Transverse colon (tissue), 4 donors: ENCODE measurements around the gene PLCB1. TPM values are rescaled to one million over a fixed set of nuclear protein-coding genes. Genes with fewer than 3 reads are reported as not detected.

ENCODE experiments used
- DNase-seq: peaks from one replicate; pipeline ENCODE4 v3.0.0-alpha.2; 2019
- H3K27ac ChIP-seq, 4 donors: fragments of 200-600 bp; sonication (generic); 2 replicates each; pipeline ENCODE4 v1.5.1; 2016 to 2018; ENCODE audit warnings: inconsistent platforms in 4 of 4
- H3K27me3 ChIP-seq: fragments of 200-600 bp; sonication (generic); 2 replicates; pipeline ENCODE4 v1.5.1; 2017; ENCODE audit warnings: inconsistent platforms
- H3K36me3 ChIP-seq, 4 donors: fragments of 200-600 bp; sonication (generic); 2 replicates each; pipeline ENCODE4 v1.5.1; 2017 to 2019; ENCODE audit warnings: inconsistent platforms in 4 of 4
- H3K4me1 ChIP-seq, 4 donors: fragments of 200-600 bp; sonication (generic); 2 replicates each; pipeline ENCODE4 v1.5.1; 2017 to 2020; ENCODE audit warnings: inconsistent platforms in 4 of 4
- H3K4me3 ChIP-seq, 4 donors: fragments of 200-600 bp; sonication (generic); 1 replicate in 1 of 4; 2 replicates in 3 of 4; pipeline versions ENCODE4 v1.5.1 to v1.6.1; 2017 to 2019; ENCODE audit warnings: inconsistent platforms in 4 of 4
- H3K9me3 ChIP-seq, 2 donors: fragments of 200-600 bp; sonication (generic); 2 replicates each; pipeline ENCODE4 v1.5.1; 2017 to 2019; ENCODE audit warnings: inconsistent platforms in 2 of 2
- CTCF ChIP-seq, 5 experiments: fragments of 200-600 bp in 3 of 5; fragments of 450-650 bp in 2 of 5; sonication (generic) in 3 of 5; IDR thresholded peaks; 1 replicate in 2 of 5; 2 replicates in 3 of 5; pipeline ENCODE4 v1.5.1; 2016 to 2017; ENCODE audit warnings: antibody characterized with exemption in 5 of 5, inconsistent platforms in 3 of 5, mild to moderate bottlenecking in 2 of 5, moderate library complexity in 1 of 5
- EP300 ChIP-seq: sonication (generic); formaldehyde crosslinking; IDR thresholded peaks from one replicate; pipeline ENCODE4 v1.6.1; 2017; ENCODE audit warnings: antibody characterized with exemption, low read depth
- POLR2A ChIP-seq: fragments of 450-650 bp; IDR thresholded peaks from one replicate; pipeline ENCODE4 v1.6.1; 2016; ENCODE audit warnings: antibody characterized with exemption, mild to moderate bottlenecking, moderate library complexity
- POLR2AphosphoS5 ChIP-seq, 3 donors: sonication (generic); formaldehyde crosslinking; IDR thresholded peaks; one replicate each; pipeline ENCODE4 v1.6.1; 2016; ENCODE audit warnings: antibody characterized with exemption in 3 of 3
- WGBS, 2 donors: methylation state at CpG; one replicate each; pipeline ENCODE4 v1.1.5; 2018; ENCODE audit warnings: low coverage in 1 of 2; 5-methylcytosine and 5-hydroxymethylcytosine counted together
- in situ Hi-C, 4 donors: fragments of 200-750 bp; cut with MboI; loops; one replicate each; pipeline versions ENCODE4 v1.15.0 to v1.15.1; 2017; ENCODE audit warnings: low sequenced_read_pairs in 3 of 4, low pct_ligation_motif_present in 1 of 4, low pct_unique_long_range_greater_than_20kb in 1 of 4
- intact Hi-C: fragments of 100-400 bp; cut with DNase I; formaldehyde crosslinking; loops from one replicate; pipeline ENCODE4 v1.15.1; 2023; ENCODE audit warnings: low total_unique reads
- total RNA-seq, 4 donors: library from RNA; depleted of rRNA; stranded (reverse); fragments of >200 nt; gene quantifications; one replicate each; pipeline ENCODE4 v1.1.0, GENCODE V29; 2016

PLCB1 gene
- total RNA-seq, 4 donors from 2014 or later = 13.1 to 18.6 (median 15.8) TPM

- H3K27ac ChIP-seq = peak overlapping the region in 3 of 4 donors; percentile 19 to 38 (median 36)
- H3K9me3 ChIP-seq = no peaks in the 10 kb centered on the region
- in situ Hi-C loops (no loop called here), intact Hi-C loops (no loop called here)
- 52 to 57% methylated on average over 3 to 5 of the region's 5 CpGs for WGBS, 2 donors
- H3K36me3 ChIP-seq = no peaks in the 10 kb centered on the region
- H3K4me1 ChIP-seq = peaks cover 0 to 43% (median 18%) of the 10 kb centered on the region in 4 donors
- H3K27me3 ChIP-seq = no peaks in the 10 kb centered on the region
- no peak for TF ChIP-seq CTCF (IDR thresholded peaks at IDR 0.05)
- H3K4me3 ChIP-seq = no peak overlapping the region
- DNase-seq = no peak
Measured at GRCh38 chr20:8151372-8151771, 19.3 kb downstream of the PLCB1 start.

- 15 to 21% methylated on average over 1 of the region's 1 CpG for WGBS, 2 donors
- no peaks in the 10 kb centered on the region for H3K36me3 ChIP-seq
- intact Hi-C loops (no loop called here), in situ Hi-C loops (no loop called here)
- H3K4me3 ChIP-seq = no peak overlapping the region
- no peaks in the 10 kb centered on the region for H3K9me3 ChIP-seq
- no peak for DNase-seq
- peaks cover 0 to 48% (median 22%) of the 10 kb centered on the region in 4 donors for H3K4me1 ChIP-seq
- H3K27me3 ChIP-seq = no peaks in the 10 kb centered on the region
- H3K27ac ChIP-seq = peak overlapping the region in 1 of 4 donors; percentile 36
- TF ChIP-seq POLR2AphosphoS5 (IDR thresholded peaks at IDR 0.05) = no peak
- no peak for TF ChIP-seq POLR2A
- no peak for TF ChIP-seq EP300
- no peak for TF ChIP-seq CTCF (IDR thresholded peaks at IDR 0.05)
Measured at GRCh38 chr20:8152183-8152582, 20.1 kb downstream of the PLCB1 start.

- Histone ChIP-seq H3K27me3 (no peaks in the 10 kb centered on the region), H3K36me3 (no peaks in the 10 kb centered on the region), H3K27ac (peak overlapping the region in 1 of 4 donors; percentile 23), H3K4me1 (peaks cover 0 to 48% (median 22%) of the 10 kb centered on the region in 4 donors), H3K4me3 (no peak overlapping the region), H3K9me3 (no peaks in the 10 kb centered on the region)
- no peak for TF ChIP-seq POLR2A
- TF ChIP-seq CTCF (IDR thresholded peaks at IDR 0.05) = no peak
- TF ChIP-seq POLR2AphosphoS5 (IDR thresholded peaks at IDR 0.05) = no peak
- TF ChIP-seq EP300 = no peak
- WGBS, 2 donors = 88 to 90% methylated on average over 2 of the region's 2 CpGs
- in situ Hi-C loops = no loop called here
- intact Hi-C loops = no loop called here
- DNase-seq = no peak
Measured at GRCh38 chr20:8152847-8153246, 20.8 kb downstream of the PLCB1 start.

GRCh38 chr20:8153281-8153908 is 21.3 kb downstream of the PLCB1 start:
- Histone ChIP-seq H3K27ac (peak overlapping the region in 1 of 4 donors; percentile 23), H3K9me3 (no peaks in the 10 kb centered on the region), H3K4me1 (peaks cover 0 to 48% (median 22%) of the 10 kb centered on the region in 4 donors), H3K27me3 (no peaks in the 10 kb centered on the region), H3K36me3 (no peaks in the 10 kb centered on the region), H3K4me3 (no peak overlapping the region)
- TF ChIP-seq POLR2AphosphoS5 (IDR thresholded peaks at IDR 0.05) (no peak), CTCF (IDR thresholded peaks at IDR 0.05) (no peak)
- intact Hi-C loops = no loop called here
- no peak for DNase-seq
- WGBS, 2 donors = 22 to 23% methylated on average over 3 of the region's 3 CpGs
- in situ Hi-C loops = no loop called here
